Activated CD8-positive, alpha-beta memory T cell treated with anti-CD3 and anti-CD28 coated beads, Interleukin-2, amount 50 U/mL, for 4 hours (primary cell): ENCODE data around the gene MAP2K4.
"Not testable (repeated sequence)": the region's sequence is repeated elsewhere in the genome, so short reads cannot be mapped to it uniquely, and the experiment has no call there.

ENCODE experiments used
- DNase-seq: peaks from one replicate; pipeline ENCODE4 v3.0.0-alpha.2; 2020

The MAP2K4 gene

DNA sequence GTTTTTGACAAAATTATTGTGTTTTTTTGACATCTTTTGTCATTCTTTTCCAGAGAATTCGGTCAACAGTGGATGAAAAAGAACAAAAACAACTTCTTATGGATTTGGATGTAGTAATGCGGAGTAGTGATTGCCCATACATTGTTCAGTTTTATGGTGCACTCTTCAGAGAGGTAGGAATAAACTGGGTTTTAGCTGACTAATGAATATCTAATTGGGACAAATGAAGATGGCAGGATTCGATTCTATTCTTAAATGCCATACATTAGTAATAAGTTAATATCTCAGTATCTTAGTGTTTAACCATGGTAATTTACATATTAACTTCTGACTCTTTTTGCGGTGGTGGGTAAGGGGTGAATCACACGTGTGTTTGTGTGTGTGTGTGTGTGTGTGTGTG, 74.8 kb downstream of the MAP2K4 start:
- DNase-seq = no peak

DNA sequence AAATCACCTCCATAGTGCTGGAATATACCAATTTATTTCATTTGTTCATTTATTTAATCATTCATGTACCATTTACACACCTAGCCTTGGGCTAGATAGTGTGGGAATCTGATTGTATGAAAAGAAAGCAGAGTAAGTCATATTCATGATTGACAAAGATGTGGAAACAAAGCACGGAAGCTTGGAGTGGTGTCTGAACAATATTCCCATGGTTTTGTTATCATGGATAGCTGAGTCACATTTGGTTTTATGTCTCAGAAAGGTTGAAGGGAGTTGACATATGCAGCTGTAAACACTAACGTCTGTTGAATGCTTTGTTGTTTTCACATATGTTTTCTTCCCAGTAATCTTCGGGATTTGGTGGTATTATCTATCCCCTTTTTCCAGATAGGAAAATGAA, 76.6 kb downstream of the MAP2K4 start:
- DNase-seq = no peak

DNA sequence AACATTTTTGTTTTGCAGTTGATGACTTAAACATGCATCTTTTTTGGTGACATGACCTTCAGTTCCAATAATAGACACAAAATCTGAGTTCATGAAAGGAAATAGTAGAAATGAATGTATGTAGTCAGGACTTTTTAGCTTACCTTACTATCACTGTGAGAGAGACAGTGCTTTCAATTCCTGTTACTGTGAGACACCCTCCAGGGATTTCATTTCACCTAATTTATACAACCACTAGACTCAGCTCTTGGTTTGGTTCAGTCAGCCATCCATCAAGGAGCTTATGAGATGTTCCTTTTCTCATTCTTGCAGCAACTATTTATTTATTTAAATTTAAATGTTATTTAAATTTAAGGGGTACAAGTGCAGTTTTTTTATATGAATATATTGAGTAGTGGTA, 77.9 kb downstream of the MAP2K4 start:
- DNase-seq = no peak

DNA sequence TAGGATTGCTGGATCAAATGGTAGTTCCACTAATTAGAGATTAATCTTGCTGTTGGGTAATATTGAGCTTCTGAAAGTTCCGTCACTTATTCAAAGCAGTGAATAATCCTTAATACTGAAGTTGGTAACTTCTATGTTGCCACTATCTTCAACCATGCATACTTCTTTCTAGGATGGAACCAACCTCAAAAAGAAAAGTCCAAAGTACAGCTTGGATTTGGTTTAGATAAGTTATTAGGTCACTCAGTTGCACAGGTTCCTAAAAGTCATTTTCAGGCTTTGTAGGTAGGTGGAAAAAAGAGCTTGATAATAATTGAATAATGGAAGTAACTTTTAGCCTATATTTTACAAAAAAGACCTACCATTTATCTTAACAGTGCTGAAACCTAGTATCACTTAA, 78.7 kb downstream of the MAP2K4 start:
- DNase-seq = no peak

DNA sequence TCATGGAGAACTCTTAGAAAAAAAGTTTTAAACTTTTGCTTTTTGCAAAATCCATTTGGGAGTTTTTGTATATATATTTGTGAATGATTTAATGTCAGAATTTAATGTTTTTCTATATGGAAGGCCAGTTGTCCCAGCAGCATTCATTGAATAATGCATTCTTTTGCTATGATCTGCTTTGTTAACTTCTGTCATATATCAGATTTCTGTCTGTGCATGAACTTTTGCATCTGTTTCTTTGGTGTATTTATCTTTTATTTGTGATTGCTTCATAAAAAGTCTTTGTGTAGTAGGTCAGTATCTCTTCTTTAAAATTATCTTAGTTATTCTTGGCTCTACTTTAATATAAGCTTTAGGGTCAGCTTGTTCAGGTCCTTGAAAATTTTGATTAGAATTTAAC, 84.2 kb downstream of the MAP2K4 start:
- DNase-seq = no peak

DNA sequence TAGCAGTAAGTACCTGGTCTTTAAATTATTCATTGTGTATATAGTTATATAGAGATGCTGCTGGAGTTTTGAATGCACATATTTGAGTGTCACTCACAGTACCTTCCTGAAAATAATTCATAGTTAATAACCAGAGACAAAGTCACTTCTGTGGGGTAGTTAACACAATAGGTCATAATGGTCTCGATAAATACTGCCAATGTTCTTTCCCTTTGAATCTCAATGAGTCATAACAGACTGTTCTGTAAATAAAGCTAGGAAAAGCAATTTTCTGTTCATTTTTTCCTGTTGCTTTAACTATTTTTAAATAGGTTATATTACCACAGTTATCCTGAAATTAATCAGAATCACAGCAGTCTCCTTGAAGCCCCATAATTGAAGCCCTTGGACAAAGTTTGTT, 87.2 kb downstream of the MAP2K4 start:
- no peak for DNase-seq

DNA sequence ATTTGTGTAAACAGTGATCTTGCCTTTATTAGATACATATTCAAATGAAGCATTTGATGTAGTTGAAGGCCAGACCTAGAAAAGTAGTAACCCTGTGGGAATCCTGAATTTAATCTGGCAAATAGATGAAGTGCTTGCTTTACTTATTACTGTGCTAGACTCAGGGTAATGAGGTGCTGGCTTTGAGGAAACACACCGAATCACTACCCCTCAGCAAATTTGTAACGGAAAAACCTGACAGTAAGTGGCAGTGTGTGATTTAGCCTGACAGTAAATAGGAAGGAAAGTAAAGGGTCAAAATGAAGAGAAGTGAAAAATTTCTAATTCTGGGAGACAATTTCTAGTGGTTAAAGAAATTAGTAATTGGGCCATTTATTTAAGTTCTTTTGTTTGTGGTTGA, 90.2 kb downstream of the MAP2K4 start:
- no peak for DNase-seq

DNA sequence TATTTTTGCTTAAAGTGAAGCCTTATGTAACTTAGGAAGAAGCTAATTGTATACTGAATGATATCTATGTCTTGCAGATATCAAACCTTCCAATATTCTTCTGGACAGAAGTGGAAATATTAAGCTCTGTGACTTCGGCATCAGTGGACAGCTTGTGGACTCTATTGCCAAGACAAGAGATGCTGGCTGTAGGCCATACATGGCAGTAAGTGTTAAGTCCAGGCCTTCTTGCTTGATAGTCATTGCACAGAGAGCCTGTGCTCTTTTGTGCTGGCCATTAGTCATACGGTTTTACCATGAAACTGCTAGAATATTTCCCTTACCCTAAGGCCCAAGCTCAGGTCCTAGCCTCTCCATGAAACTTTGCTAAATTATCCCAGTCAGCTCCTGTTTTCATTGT, 92.5 kb downstream of the MAP2K4 start:
- no peak for DNase-seq

DNA sequence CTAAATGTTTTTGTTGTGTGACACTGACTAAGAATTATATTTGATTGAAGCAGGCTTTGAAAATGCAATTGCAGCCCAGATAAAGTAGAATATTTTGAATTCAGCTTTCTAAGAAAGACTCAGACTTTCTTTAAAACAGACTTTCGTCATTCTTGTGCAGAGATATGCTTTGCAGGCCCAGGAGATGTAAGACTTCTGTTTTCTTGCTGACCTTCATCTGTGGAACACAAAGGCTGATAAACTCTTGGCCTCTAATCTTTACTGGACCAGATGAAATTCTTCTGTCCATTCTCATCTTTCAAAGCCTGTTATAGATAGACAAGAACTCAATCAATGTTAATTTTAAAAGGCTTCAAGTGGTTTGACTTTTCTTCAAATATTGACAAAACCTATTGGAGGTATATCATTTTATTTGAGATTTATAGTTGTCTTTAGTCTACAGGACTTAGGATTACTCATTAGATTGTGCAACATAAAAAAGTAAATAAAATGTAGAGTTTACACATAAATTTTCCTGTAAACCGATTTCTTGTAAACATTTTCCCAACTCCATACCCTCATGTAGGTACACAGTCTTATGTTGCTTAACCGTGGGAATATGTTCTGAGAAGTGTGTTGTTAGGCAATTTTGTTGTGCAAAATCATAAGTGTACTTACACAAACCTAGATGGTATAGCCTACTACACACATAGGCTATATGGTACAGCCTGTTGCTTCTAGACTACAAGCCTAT, 94.2 kb downstream of the MAP2K4 start:
- no peak for DNase-seq

DNA sequence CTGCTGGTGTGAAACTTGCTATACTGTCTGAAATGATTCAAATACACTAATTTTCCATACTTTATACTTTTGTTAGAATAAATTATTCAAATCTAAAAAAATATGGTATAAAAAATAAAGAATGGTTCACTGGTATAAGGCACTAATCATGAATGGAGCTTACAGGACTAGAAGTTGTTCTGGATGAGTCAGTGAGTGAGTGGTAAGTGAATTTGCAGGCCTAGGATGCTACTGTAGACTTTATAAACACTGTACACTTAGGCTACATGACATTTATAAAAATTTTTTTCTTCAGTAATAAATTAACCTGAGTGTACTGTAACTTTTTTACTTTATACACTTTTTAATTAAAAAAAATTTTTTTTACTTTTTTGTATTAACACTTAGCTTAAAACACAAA, 95.5 kb downstream of the MAP2K4 start:
- no peak for DNase-seq

DNA sequence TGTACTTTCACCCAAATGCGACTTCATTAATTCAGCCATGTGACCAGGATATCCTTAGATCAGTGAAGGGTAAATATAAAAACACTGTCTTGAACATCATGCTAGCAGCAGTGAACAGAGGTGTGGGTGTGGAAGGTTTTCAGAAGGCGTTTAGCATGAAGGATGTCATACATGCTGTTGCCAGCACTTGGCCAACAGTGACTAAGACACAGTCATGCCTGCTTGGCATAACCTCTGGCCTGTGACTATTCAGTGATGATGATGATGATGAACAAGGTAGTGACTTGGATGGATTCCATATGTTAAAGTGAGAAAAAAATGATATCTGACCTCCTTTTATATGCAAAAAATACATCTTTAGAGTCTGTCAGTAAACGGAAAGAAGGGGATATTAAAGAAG, 97.9 kb downstream of the MAP2K4 start:
- DNase-seq = no peak

DNA sequence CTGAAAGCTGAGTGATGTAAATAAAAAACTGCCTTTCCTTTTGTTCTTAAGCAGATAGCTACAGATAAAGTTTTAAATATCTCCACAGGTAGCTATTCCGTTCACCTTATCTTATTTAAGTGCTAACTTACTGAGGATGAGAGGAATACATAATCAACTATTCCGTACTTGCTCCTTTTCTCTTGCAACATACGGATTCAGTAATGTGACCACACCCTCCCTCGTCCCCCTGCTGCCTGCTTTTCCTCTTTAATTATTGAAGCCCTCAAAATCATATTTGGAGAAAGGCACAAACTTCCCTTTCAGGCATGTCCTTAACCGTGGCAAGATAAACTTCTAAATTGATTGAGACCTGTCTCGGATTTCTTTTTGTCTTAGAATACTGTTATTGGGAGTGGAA, 101.4 kb downstream of the MAP2K4 start:
- DNase-seq = no peak

DNA sequence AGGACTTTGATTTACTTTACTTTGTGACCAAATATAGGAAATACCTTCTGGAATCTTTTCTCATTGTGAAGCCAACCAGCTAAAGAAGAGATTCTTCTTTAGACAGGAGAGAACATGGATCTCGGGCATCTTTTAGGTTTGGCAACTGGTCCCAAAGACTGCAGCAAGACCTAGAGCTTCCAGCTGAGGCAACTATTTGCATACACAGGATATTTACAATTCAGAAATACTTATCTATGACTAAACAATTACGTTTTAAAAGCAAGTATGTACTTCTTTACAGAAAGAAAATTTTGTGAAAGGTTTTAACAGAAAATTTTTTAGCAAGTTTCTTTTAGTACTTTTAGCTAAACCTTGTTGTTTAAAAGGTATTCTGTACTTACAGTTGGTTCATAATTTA, 106.5 kb downstream of the MAP2K4 start:
- DNase-seq = no peak

DNA sequence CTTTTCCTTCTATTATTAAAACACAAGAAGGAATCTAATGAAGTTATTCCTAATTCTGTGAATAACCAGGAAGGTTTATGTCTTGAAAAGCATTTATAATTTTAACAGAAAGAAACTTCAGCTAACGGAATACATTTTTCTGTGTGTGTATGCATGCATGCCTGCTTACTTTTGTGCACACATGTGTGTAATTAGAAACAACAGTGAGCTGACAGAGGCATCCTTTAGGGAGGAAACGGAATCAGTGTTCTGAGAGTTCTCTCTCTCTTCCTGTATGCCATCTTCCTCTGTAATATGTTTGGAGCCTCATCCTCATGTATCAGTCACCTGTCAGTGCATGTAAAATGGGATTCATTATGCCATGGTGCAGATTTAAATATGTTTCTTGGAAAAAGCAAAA, 107.0 kb downstream of the MAP2K4 start:
- no peak for DNase-seq

DNA sequence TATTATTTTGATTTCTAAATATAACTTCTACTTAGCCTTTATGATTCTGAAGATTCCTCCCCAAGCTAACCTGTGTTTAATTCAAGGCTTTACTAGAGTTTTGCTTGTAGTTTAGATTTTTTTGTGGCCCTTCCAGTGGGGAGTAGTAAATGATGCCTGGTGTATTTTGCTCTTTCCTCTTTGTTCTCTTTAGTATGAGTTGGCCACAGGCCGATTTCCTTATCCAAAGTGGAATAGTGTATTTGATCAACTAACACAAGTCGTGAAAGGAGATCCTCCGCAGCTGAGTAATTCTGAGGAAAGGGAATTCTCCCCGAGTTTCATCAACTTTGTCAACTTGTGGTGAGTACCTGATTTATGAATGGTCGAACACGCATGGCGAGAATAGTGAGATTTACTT, 108.3 kb downstream of the MAP2K4 start:
- DNase-seq = no peak

DNA sequence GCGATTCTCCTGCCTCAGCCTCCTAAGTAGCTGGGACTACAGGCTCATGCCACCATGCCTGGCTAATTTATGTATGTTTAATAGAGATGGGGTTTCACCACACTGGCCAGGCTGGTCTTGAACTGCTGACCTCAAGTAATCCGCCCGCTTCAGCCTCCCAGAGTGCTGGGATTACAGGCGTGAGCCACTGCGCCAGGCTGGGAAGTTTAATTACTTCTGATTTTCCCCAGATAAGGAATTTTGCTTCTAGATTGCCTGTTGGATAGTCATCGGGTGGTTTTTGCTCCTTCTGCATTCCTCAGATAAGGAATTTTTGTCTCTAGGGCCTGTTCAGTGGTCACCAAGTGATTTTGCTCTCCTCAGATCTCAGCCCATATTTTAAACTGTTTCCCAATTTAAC, 112.5 kb downstream of the MAP2K4 start:
- DNase-seq = no peak

DNA sequence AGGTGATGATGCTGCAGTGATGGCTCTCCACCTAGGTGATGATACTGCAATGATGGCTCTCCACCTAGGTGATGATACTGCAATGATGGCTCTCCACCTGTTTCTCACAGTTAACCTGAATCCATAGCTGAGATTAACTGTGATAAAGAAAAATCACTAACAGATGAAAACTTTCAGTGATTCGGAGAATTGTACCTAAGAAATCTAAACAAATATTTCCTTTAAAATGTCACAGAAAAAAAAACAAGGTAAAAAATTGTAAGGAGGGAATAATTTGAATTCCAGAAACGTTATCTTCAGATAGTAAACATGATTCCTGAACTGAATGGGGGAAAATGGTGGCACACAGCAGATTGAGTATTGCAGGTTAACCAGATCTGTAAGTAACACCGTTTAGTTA, 113.4 kb downstream of the MAP2K4 start:
- no peak for DNase-seq

DNA sequence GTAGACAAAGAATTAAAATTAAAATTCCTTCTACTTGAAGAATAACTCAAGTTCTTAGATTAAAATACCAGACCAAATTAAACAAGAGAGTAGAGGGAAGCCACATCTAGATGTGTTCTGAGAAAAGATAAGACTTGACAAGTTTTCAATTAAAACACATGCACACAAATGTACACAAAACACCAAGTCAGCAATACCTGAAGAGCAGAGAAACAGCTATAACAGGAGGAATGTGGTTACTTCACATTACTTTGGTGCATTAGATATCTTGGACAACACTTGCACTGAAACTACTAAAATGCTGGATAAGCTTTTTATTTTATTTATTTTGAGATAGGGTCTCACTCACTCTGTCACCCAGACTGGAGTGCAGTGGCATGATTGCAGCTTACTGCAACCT, 113.9 kb downstream of the MAP2K4 start:
- no peak for DNase-seq

DNA sequence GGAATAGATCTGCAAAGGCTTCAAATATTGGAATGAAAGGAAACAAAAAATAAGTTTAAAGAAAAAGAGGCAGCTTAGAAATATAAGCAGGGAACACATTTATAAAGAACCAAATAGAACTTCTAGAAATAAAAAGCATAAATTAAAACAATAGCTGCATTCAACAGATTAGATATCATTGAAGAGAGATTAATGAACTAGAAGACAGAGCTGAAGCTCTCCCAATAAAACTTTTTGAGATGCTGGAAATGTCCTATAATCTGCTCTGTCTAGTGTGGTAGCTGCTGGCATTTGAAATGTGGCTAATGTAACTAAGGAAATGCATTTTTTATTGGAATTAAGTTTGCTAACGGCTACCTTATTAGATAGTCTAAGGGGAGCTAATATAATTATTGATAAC, 115.6 kb downstream of the MAP2K4 start:
- DNase-seq = no peak

DNA sequence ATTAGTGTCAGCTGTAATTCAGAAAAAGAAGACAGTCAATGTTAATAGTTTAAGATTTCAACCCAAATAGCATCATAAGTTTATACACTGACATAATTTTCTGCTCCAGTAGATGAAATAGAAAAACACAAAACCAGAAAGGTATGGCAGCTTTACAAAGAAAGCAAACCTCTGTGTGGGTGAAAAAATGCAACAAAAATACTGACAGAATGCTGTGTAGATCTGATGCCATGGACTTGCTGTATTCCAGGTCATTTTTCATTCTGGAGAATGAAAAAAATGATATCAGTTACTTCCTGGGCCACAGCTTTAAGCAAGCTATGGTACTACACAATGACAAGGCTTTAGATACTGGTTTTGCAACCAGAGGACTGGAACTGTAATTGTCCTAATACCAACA, 116.0 kb downstream of the MAP2K4 start:
- no peak for DNase-seq

DNA sequence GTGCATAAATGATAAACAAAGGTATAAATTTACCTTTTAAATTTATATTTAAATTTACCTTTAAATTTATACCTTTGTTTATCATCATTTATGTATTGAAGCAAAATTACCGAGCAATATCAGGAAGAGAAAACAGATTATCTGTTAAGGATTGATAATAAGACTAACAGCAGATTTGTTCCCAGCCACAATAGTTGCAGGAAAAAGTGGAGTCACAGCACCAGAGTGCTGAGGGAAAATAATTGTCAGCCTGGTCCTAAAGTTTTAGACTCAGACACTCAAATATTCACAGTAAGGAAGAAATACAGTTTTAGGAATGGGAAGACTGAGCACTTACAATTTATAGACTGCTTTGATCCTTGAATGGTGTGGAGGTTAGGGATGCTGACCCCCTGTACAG, 117.2 kb downstream of the MAP2K4 start:
- no peak for DNase-seq

DNA sequence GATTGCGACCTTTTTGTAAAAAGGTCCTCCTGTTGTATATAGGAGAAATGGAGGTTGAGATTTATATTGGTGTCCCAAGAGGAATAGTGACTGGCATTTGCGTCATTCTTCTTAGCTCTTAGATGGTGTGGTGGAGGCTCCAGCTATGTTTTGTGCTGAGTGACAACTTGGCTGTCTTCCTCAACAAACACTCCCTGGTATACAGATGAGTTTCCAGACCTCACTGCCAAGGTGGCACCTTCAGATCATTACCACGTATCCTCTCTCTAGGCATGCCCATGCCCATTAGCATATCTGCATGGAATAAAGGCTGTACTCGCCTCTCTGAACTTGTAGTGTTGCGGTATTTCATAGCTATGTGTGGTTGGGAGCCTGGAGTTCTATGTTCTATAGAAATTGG, 120.0 kb downstream of the MAP2K4 start:
- DNase-seq = no peak

DNA sequence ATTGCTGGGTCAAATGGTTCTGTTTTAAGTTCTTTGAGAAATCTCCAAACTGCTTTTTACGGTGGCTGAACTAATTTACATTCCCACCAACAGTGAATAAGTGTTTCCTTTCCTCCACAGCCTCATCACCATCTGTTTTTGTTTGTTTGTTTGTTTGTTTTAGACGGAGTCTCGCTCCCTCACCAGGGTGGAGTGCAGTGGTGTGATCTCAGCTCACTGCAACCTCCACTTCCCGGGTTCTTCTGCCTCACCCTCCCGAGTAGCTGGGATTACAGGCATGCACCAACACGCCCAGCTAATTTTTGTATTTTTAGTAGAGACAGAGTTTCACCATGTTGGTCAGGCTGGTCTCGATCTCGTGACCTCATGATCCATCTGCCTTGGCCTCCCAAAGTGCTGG, 141.5 kb downstream of the MAP2K4 start:
- DNase-seq = not testable (repeated sequence)

DNA sequence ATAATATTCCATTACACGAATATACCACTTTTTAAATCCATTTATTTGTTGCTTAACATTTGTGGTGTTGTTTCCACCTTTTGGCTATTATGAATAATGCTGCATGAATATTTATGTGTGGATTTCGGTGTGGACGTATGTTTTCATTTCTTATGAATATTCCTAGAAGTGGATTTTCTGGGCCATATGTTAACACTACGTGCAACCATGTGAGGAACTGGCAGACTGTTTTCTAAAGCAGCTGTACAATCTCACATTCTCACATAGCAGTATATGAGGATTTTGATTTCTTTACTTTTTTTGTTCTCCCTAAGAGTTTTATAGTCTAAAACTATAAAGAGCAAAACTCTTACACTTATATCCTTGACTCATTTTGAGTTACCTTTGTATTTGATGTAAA, 143.4 kb downstream of the MAP2K4 start:
- no peak for DNase-seq

DNA sequence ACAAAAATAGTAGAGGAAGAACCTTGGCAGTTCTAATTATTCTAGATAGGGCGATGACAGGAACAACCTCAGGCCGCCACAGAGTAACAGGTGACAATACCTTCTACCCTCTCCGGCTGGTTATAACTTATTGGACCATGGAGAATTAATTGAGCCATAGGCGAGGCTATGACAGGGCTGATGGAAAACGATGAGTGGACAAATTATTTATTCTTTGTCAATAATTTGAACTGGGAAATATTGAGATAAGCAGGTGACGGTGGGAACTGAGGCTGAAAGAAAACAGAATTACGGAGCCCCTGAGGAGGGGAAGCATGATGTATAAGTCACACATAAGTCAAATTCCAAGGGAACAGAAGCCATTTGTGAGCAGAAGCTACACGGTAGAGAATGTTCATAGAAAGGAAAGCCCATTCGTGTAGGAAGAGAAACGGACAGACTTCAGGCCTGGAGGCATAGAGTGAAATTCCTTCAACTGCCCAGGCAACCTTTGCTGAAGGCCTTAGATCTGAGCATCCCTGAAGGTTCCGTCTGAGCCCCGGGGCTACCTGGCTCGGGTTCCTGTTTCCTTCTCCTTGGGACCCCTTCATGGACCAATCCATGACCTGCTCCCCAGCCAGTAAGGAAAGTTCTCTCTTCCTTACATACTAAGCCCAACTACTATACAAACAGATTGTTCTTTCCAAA, 158.1 kb downstream of the MAP2K4 start:
- DNase-seq = no peak
